H1 (cell line): ENCODE data around the gene NDUFA13. TPM values are rescaled to one million over a fixed set of nuclear protein-coding genes. Genes with fewer than 3 reads are reported as not detected.

Source experiments
- CTCF ChIA-PET: fragments of 300-600 bp; sonication (Branson Sonifier 250); formaldehyde crosslinking; loops from one replicate; lab custom pipeline; 2021; ENCODE audit not compliant: partially characterized antibody; lab: Charles Lee
- POLR2A ChIA-PET: fragments of 300-600 bp; sonication (Branson Sonifier 250); formaldehyde crosslinking; loops from one replicate; lab custom pipeline; 2021; ENCODE audit warnings: inconsistent platforms; ENCODE audit not compliant: partially characterized antibody; lab: Charles Lee
- DNase-seq, 2 experiments: peaks; one replicate each; pipeline versions ENCODE4 v3.0.0 to v3.0.0-alpha.2; 2010 to 2022; ENCODE audit warnings: low spot score in 2 of 2, low read depth in 1 of 2, mixed read lengths in 1 of 2
- FAIRE-seq: peaks from 2 replicates; lab custom pipeline; 2011; peaks lifted over from hg19 to GRCh38; lab: Jason Lieb, UNC
- H2AFZ ChIP-seq: 2 replicates; pipeline ENCODE4 v1.8.1; 2012; ENCODE audit warnings: low read length, inconsistent platforms
- H2AK5ac ChIP-seq: 2 replicates; pipeline ENCODE4 v1.6.1; 2013; ENCODE audit warnings: low read depth, low read length
- H2BK120ac ChIP-seq: replicated peaks from 2 replicates; pipeline ENCODE3; 2013; ENCODE audit warnings: low read depth, low read length, inconsistent platforms
- H2BK12ac ChIP-seq: 2 replicates; pipeline ENCODE4 v1.6.1; 2013; ENCODE audit warnings: low read depth, low read length
- H2BK15ac ChIP-seq: 2 replicates; pipeline ENCODE4 v1.6.1; 2013; ENCODE audit warnings: low read length
- H2BK20ac ChIP-seq: 2 replicates; pipeline ENCODE4 v1.6.1; 2013; ENCODE audit warnings: low read length
- H2BK5ac ChIP-seq: 2 replicates; pipeline ENCODE4 v1.6.1; 2013; ENCODE audit warnings: low read depth, low read length
- H3K14ac ChIP-seq: 2 replicates; pipeline ENCODE4 v1.6.1; 2013; ENCODE audit warnings: inconsistent platforms; ENCODE audit not compliant: insufficient read length
- H3K18ac ChIP-seq: 2 replicates; pipeline ENCODE4 v1.6.1; 2013; ENCODE audit warnings: low read length; ENCODE audit errors: extremely low read depth
- H3K23ac ChIP-seq: 2 replicates; pipeline ENCODE4 v1.6.1; 2013; ENCODE audit warnings: inconsistent platforms; ENCODE audit not compliant: insufficient read length
- H3K23me2 ChIP-seq: 2 replicates; pipeline ENCODE4 v1.6.1; 2013; ENCODE audit warnings: low read depth, low read length
- H3K27ac ChIP-seq: 2 replicates; pipeline ENCODE4 v1.6.1; 2011; ENCODE audit warnings: low read depth, low read length, inconsistent platforms
- H3K27me3 ChIP-seq, 4 experiments: replicated peaks in 1 of 4; 1 replicate in 1 of 4; 2 replicates in 3 of 4; pipeline versions ENCODE4 v1.6.1 to v1.8.1; 2011 to 2013; ENCODE audit warnings: low read length in 3 of 4, mild to moderate bottlenecking in 3 of 4, inconsistent platforms in 2 of 4, mixed read lengths in 2 of 4, moderate library complexity in 1 of 4; ENCODE audit not compliant: control insufficient read depth in 3 of 4, insufficient read depth in 3 of 4; ENCODE audit errors: extremely low read depth in 1 of 4
- H3K36me3 ChIP-seq, 4 experiments: 2 replicates each; pipeline versions ENCODE4 v1.6.1 to v1.8.1; 2011 to 2013; ENCODE audit warnings: mild to moderate bottlenecking in 4 of 4, low read length in 3 of 4, moderate library complexity in 2 of 4, control low read depth in 1 of 4, inconsistent platforms in 1 of 4; ENCODE audit not compliant: insufficient read depth in 4 of 4, control insufficient read depth in 2 of 4
- H3K4ac ChIP-seq: replicated peaks from 2 replicates; pipeline ENCODE3; 2013; ENCODE audit warnings: low read length, low read depth, mixed read lengths, inconsistent platforms; ENCODE audit not compliant: insufficient read length
- H3K4me1 ChIP-seq, 4 experiments: replicated peaks in 1 of 4; 1 replicate in 1 of 4; 2 replicates in 3 of 4; pipeline versions ENCODE4 v1.6.1 to v1.8.1; 2011 to 2013; ENCODE audit warnings: low read length in 3 of 4, inconsistent platforms in 2 of 4, mixed read lengths in 1 of 4; ENCODE audit not compliant: insufficient read depth in 4 of 4, control insufficient read depth in 3 of 4
- H3K4me2 ChIP-seq, 2 experiments: 2 replicates each; pipeline versions ENCODE4 v1.6.1 to v1.8.1; 2011 to 2013; ENCODE audit warnings: low read depth in 2 of 2, low read length in 2 of 2, control low read depth in 1 of 2, inconsistent platforms in 1 of 2, mild to moderate bottlenecking in 1 of 2; ENCODE audit not compliant: insufficient read depth in 1 of 2
- H3K4me3 ChIP-seq, 4 experiments: fragments of 200-600, 300-600 bp in 1 of 4; sonication (generic), shearing (Covaris generic), sonication (Bioruptor Twin) in 1 of 4; 2 replicates each; pipeline versions ENCODE4 v1.5.1 to v1.8.1; 2011 to 2016; ENCODE audit warnings: low read length in 4 of 4, low read depth in 3 of 4, control low read depth in 2 of 4, inconsistent platforms in 2 of 4, mild to moderate bottlenecking in 2 of 4, mixed read lengths in 1 of 4, moderate library complexity in 1 of 4; ENCODE audit not compliant: insufficient read depth in 2 of 4; ENCODE audit errors: extremely low read depth in 1 of 4
- H3K56ac ChIP-seq: replicated peaks from 2 replicates; pipeline ENCODE3; 2013; ENCODE audit warnings: low read depth, mild to moderate bottlenecking, mixed read lengths, low read length, inconsistent platforms; ENCODE audit not compliant: insufficient read length
- H3K79me1 ChIP-seq: 2 replicates; pipeline ENCODE4 v1.6.1; 2013; ENCODE audit warnings: low read depth, low read length, control low read depth
- H3K79me2 ChIP-seq, 2 experiments: 2 replicates each; pipeline versions ENCODE4 v1.6.1 to v1.8.1; 2012 to 2013; ENCODE audit warnings: low read length in 2 of 2, mild to moderate bottlenecking in 2 of 2, inconsistent platforms in 1 of 2; ENCODE audit not compliant: insufficient read depth in 2 of 2, control insufficient read depth in 1 of 2
- H3K9ac ChIP-seq, 4 experiments: replicated peaks in 1 of 4; 1 replicate in 1 of 4; 2 replicates in 3 of 4; pipeline versions ENCODE4 v1.6.1 to v1.8.1; 2011 to 2013; ENCODE audit warnings: low read depth in 3 of 4, low read length in 3 of 4, control low read depth in 2 of 4, mild to moderate bottlenecking in 2 of 4, moderate library complexity in 2 of 4, inconsistent platforms in 1 of 4; ENCODE audit errors: extremely low read depth in 1 of 4
- H3K9me3 ChIP-seq, 2 experiments: 2 replicates each; pipeline versions ENCODE4 v1.6.1 to v1.8.1; 2012 to 2013; ENCODE audit warnings: mild to moderate bottlenecking in 2 of 2, moderate library complexity in 2 of 2, control low read depth in 1 of 2, inconsistent platforms in 1 of 2, low read depth in 1 of 2, low read length in 1 of 2, mixed read lengths in 1 of 2; ENCODE audit not compliant: insufficient read depth in 2 of 2
- H4K20me1 ChIP-seq, 2 experiments: replicated peaks in 1 of 2; 2 replicates each; pipeline versions ENCODE3 to v1.8.1; 2011 to 2013; ENCODE audit warnings: inconsistent platforms in 2 of 2, low read length in 2 of 2, mild to moderate bottlenecking in 1 of 2; ENCODE audit not compliant: insufficient read depth in 2 of 2, control insufficient read depth in 1 of 2
- H4K5ac ChIP-seq: 2 replicates; pipeline ENCODE4 v1.6.1; 2013; ENCODE audit warnings: low read length, low read depth, mixed read lengths, inconsistent platforms; ENCODE audit not compliant: insufficient read length
- H4K8ac ChIP-seq: 2 replicates; pipeline ENCODE4 v1.8.0; 2013; ENCODE audit warnings: mild to moderate bottlenecking, moderate library complexity, low read length, inconsistent platforms; ENCODE audit not compliant: insufficient read depth; ENCODE audit errors: extremely low read depth
- H4K91ac ChIP-seq: replicated peaks from 2 replicates; pipeline ENCODE3; 2013; ENCODE audit warnings: low read length, mixed read lengths, inconsistent platforms; ENCODE audit not compliant: insufficient read length
- CHD1 ChIP-seq: IDR thresholded peaks from 2 replicates; pipeline ENCODE4 v1.6.1; 2012; ENCODE audit warnings: low read depth, low read length, improper control_type of control experiment
- EZH2 ChIP-seq: fragments of 200-600 bp; sonication (generic); IDR thresholded peaks from 2 replicates; pipeline ENCODE4 v1.7.1; 2012; ENCODE audit warnings: low read depth, mild to moderate bottlenecking, moderate library complexity, low read length, inconsistent platforms; ENCODE audit not compliant: severe bottlenecking
- GTF2F1 ChIP-seq: IDR thresholded peaks from 2 replicates; pipeline ENCODE4 v1.6.1; 2012; ENCODE audit warnings: low read depth, low read length, improper control_type of control experiment, borderline replicate concordance
- JUN ChIP-seq: IDR thresholded peaks from 2 replicates; pipeline ENCODE4 v1.6.1; 2011; ENCODE audit warnings: low read depth, mild to moderate bottlenecking, improper control_type of control experiment, low read length
- PHF8 ChIP-seq: fragments of 200-600 bp; sonication (generic); conservative IDR thresholded peaks from 2 replicates; pipeline ENCODE4 v1.7.1; 2012; ENCODE audit warnings: low read depth, mild to moderate bottlenecking, inconsistent platforms, low read length, moderate library complexity
- POLR2AphosphoS5 ChIP-seq: IDR thresholded peaks from 2 replicates; pipeline ENCODE4 v1.6.1; 2011; ENCODE audit warnings: low read depth, low read length
- POU5F1 ChIP-seq: IDR thresholded peaks from 2 replicates; pipeline ENCODE4 v1.6.1; 2011; ENCODE audit warnings: low read depth, mild to moderate bottlenecking, low read length, moderate library complexity
- RFX5 ChIP-seq: IDR thresholded peaks from 2 replicates; pipeline ENCODE4 v1.6.1; 2011; ENCODE audit warnings: low read depth, low read length, improper control_type of control experiment, borderline replicate concordance
- SIN3A ChIP-seq, 2 experiments: IDR thresholded peaks in 1 of 2; conservative IDR thresholded peaks in 1 of 2; 2 replicates each; pipeline ENCODE4 v1.6.1; 2011 to 2012; ENCODE audit warnings: low read length in 2 of 2, improper control_type of control experiment in 1 of 2, low read depth in 1 of 2, mild to moderate bottlenecking in 1 of 2
- SUZ12 ChIP-seq: fragments of 200-600 bp; sonication (generic); IDR thresholded peaks from 2 replicates; pipeline ENCODE4 v1.6.1; 2012; ENCODE audit warnings: mild to moderate bottlenecking, inconsistent platforms, low read length, moderate library complexity, mixed read lengths
- TAF1 ChIP-seq: IDR thresholded peaks from 2 replicates; pipeline ENCODE4 v1.6.1; 2011; ENCODE audit warnings: mild to moderate bottlenecking, low read depth, low read length
- YY1 ChIP-seq: IDR thresholded peaks from 2 replicates; pipeline ENCODE4 v1.6.1; 2011; ENCODE audit warnings: low read depth, mild to moderate bottlenecking, low read length
- WGBS, 2 experiments: shearing (Covaris generic) in 1 of 2; methylation state at CpG; one replicate each; pipeline versions ENCODE4 v1.1.6 to v1.1.7; 2013 to 2015; ENCODE audit warnings: low lambda C conversion rate in 2 of 2, mixed read lengths in 2 of 2, inconsistent platforms in 1 of 2, low coverage in 1 of 2, missing lambda C conversion rate in 1 of 2; ENCODE audit not compliant: insufficient replicate concordance in 2 of 2, insufficient coverage in 1 of 2, insufficient read length in 1 of 2; ENCODE audit errors: extremely low coverage in 1 of 2, missing lambda C conversion rate in 1 of 2; 5-methylcytosine and 5-hydroxymethylcytosine counted together
- polyA plus RNA-seq, 7 experiments: library from polyadenylated mRNA; depleted of rRNA in 3 of 7; stranded (reverse) in 5 of 7; unstranded in 2 of 7; fragments of >200 nt in 5 of 7; fragments of 200-250 nt in 2 of 7; gene quantifications; 1 replicate in 5 of 7; 2 replicates in 1 of 7; 4 replicates in 1 of 7; pipeline versions ENCODE4 v1.2.1 to v1.2.3, GENCODE V29; 2011 to 2013; ENCODE audit warnings: missing spikeins in 2 of 7, mixed read lengths in 2 of 7
- total RNA-seq: library from RNA; stranded (reverse); fragmentation: NEBNext Ultra II Directional; extraction: Animal tissue kit (Norgen Biotek cat#: 25700); gene quantifications from 2 replicates; pipeline ENCODE4 v1.2.1, GENCODE V29; 2021
- TF ChIP-seq, protein P1 (sequence below): IDR thresholded peaks from 2 replicates; pipeline ENCODE4 v1.6.1; 2012; ENCODE audit warnings: inconsistent platforms

Gene NDUFA13
- total and polyA plus RNA-seq, 2 of the 8 experiments (the other 6 are each of a cell fraction or from before 2014, with no cell fraction given) = 413 to 1,105 TPM

DNA sequence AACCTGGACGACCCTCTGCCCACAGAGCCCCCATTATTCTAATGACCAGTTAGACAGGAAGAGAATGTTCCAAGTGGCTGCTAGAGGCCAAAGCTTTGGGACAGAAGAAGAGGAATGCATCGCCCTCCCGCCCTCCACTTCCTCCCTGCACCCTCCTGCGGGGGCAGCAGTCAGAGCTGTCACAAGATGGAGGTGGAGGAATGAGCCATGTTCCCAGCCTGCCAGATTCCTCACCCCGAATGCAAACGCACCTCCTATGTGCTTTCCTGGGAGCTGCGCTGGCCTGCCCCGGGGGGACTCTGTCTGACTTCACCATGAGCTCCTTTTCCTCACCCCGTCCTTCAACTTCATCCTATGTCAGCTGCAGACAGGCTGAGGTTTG, 14.4 kb downstream of the NDUFA13 start:
- Histone ChIP-seq H3K4me1 (peaks cover 0 to 3% (median 3%) of the 10 kb centered on the region in 4 experiments; a peak in 3 of 7 replicates), H4K8ac (no peak overlapping the region), H3K4ac (no peak overlapping the region), H2BK12ac (no peak overlapping the region), H4K91ac (no peak overlapping the region), H3K18ac (no peak overlapping the region), H3K14ac (no peak overlapping the region), H2BK5ac (no peak overlapping the region), H4K5ac (no peak overlapping the region), H3K79me1 (0 out of 2 replicates have a peak, but pooled peaks cover 4% of the 10 kb centered on the region), H2AK5ac (no peak overlapping the region), H2BK20ac (no peak overlapping the region), H3K4me2 (no peak overlapping the region), H3K27me3 (no peaks in the 10 kb centered on the region; a peak in 1 of 7 replicates), H3K56ac (no peak overlapping the region), H3K23ac (no peak overlapping the region), H4K20me1 (peaks cover 6 to 26% of the 10 kb centered on the region in 2 experiments), H2BK120ac (no peak overlapping the region), H3K9me3 (no peaks in the 10 kb centered on the region), H3K23me2 (no peaks in the 10 kb centered on the region), H3K27ac (no peak overlapping the region), H2BK15ac (no peak overlapping the region), H3K36me3 (peaks cover 0 to 24% (median 10%) of the 10 kb centered on the region in 4 experiments; a peak in 6 of 8 replicates), H3K4me3 (no peak overlapping the region), H3K9ac (no peak overlapping the region), H3K79me2 (no peaks in the 10 kb centered on the region), H2AFZ (no peak overlapping the region)
- no peak for FAIRE-seq
- ChIA-PET POLR2A (interaction anchor here (0.6 to 3.5 kb wide), 10 partner anchors 9 to 145 kb away, joined by 3 to 34 read pairs (median 4); partner anchors contain the start of genes GATAD2A, GMIP, LPAR2 and NDUFA13), CTCF (interaction anchor here (0.5 to 6.7 kb wide), 13 partner anchors 9 to 1991 kb away, joined by 3 to 181 read pairs (median 3); partner anchors contain the start of genes GMIP and TSSK6)
- whole genome bisulfite sequencing, 2 experiments = 68% methylated on average over 8 of the region's 9 CpGs; no CpG with 5 or more reads in 1 of the 2 experiments
- DNase-seq = no peak
- TF ChIP-seq CHD1 = no peak
- TF ChIP-seq GTF2F1 = no peak
- no peak for TF ChIP-seq PHF8
- TF ChIP-seq SUZ12 = no peak
- TF ChIP-seq, protein P1, sequence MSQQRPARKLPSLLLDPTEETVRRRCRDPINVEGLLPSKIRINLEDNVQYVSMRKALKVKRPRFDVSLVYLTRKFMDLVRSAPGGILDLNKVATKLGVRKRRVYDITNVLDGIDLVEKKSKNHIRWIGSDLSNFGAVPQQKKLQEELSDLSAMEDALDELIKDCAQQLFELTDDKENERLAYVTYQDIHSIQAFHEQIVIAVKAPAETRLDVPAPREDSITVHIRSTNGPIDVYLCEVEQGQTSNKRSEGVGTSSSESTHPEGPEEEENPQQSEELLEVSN = no peak
- no peak for TF ChIP-seq EZH2
- TF ChIP-seq SIN3A (conservative IDR thresholded peaks at IDR 0.05 in 1 of 2, IDR thresholded peaks at IDR 0.05 in 1 of 2; ENCODE audit: low read depth in 1 of 2, low read length in 2 of 2) = 0 out of 4 replicates have a peak, but pooled peaks of 1 of the 2 experiments have one; percentile 64
- no peak for TF ChIP-seq TAF1
- TF ChIP-seq POU5F1 = no peak
- TF ChIP-seq POLR2AphosphoS5 = no peak
- TF ChIP-seq YY1 = peak; percentile 67
- no peak for TF ChIP-seq JUN
- TF ChIP-seq RFX5 = no peak
